ENCODE results near the gene CABCOCO1. TPM values are rescaled to one million over a fixed set of nuclear protein-coding genes. Genes with fewer than 3 reads are reported as not detected.
"Not testable (repeated sequence)": the region's sequence is repeated elsewhere in the genome, so short reads cannot be mapped to it uniquely, and the experiment has no call there.

Gene CABCOCO1
- total RNA-seq, 1 donor: 2.2 TPM

GRCh38 chr10:61719906-61720305 is 57.2 kb downstream of the CABCOCO1 start:
- no peak overlapping the region for H2AFZ ChIP-seq (ENCODE audit: low read length)
- H3K9me3 ChIP-seq (ENCODE audit: low read depth, low read length): no peaks in the 10 kb centered on the region
- no peak for DNase-seq (ENCODE audit: insufficient read length, low spot score, missing footprints)
- TF ChIP-seq, protein P1, sequence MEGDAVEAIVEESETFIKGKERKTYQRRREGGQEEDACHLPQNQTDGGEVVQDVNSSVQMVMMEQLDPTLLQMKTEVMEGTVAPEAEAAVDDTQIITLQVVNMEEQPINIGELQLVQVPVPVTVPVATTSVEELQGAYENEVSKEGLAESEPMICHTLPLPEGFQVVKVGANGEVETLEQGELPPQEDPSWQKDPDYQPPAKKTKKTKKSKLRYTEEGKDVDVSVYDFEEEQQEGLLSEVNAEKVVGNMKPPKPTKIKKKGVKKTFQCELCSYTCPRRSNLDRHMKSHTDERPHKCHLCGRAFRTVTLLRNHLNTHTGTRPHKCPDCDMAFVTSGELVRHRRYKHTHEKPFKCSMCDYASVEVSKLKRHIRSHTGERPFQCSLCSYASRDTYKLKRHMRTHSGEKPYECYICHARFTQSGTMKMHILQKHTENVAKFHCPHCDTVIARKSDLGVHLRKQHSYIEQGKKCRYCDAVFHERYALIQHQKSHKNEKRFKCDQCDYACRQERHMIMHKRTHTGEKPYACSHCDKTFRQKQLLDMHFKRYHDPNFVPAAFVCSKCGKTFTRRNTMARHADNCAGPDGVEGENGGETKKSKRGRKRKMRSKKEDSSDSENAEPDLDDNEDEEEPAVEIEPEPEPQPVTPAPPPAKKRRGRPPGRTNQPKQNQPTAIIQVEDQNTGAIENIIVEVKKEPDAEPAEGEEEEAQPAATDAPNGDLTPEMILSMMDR (IDR thresholded peaks at IDR 0.05; ENCODE audit: extremely low read depth, low read depth, low read length): no peak
- no peaks in the 10 kb centered on the region for H3K27me3 ChIP-seq (ENCODE audit: insufficient read depth, low read length)
- H3K4me3 ChIP-seq (ENCODE audit: insufficient read depth, low read length): no peak overlapping the region
- H3K27ac ChIP-seq (ENCODE audit: low read depth, low read length): no peak overlapping the region
- H3K4me1 ChIP-seq (ENCODE audit: insufficient read depth, low read length): no peaks in the 10 kb centered on the region
- H3K36me3 ChIP-seq (ENCODE audit: insufficient read depth, low read length): no peaks in the 10 kb centered on the region
- no peaks in the 10 kb centered on the region for H4K20me1 ChIP-seq (ENCODE audit: insufficient read depth, low read length)
- no peak overlapping the region for H3K4me2 ChIP-seq (ENCODE audit: insufficient read depth, low read length)
- no peaks in the 10 kb centered on the region for H3K79me2 ChIP-seq (ENCODE audit: insufficient read depth, low read length)

DNA sequence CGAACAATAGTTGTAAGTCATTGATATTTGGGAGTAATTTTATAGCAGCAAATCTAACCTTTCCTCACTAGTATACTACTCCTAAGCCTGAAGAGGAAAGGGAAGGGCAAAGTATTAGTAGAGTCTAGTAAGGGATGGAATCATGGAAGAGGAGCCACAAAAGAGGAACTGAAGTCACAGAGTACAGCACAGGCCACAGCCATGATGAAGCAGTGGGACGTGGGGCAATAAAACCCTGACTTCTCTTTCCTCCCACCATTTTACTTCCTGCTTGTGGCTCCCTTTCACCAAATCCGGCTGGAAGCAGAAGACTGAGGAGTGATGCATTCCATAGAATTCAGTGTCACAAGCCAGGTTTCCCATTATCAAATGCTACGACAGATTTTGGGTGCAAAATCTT is 58.7 kb downstream of the CABCOCO1 start:
- Histone ChIP-seq H4K20me1 (ENCODE audit: insufficient read depth, low read length) (no peaks in the 10 kb centered on the region), H3K27me3 (ENCODE audit: insufficient read depth, low read length) (no peaks in the 10 kb centered on the region), H3K4me2 (ENCODE audit: insufficient read depth, low read length) (no peak overlapping the region), H3K79me2 (ENCODE audit: insufficient read depth, low read length) (no peaks in the 10 kb centered on the region), H3K27ac (ENCODE audit: low read depth, low read length) (no peak overlapping the region), H3K4me1 (ENCODE audit: insufficient read depth, low read length) (no peaks in the 10 kb centered on the region), H3K9me3 (ENCODE audit: low read depth, low read length) (no peaks in the 10 kb centered on the region), H2AFZ (ENCODE audit: low read length) (peak overlapping the region; percentile 10), H3K4me3 (ENCODE audit: insufficient read depth, low read length) (no peak overlapping the region), H3K36me3 (ENCODE audit: insufficient read depth, low read length) (no peaks in the 10 kb centered on the region)
- TF ChIP-seq, protein P1 (IDR thresholded peaks at IDR 0.05; ENCODE audit: extremely low read depth, low read depth, low read length): no peak
- no peak for DNase-seq (ENCODE audit: insufficient read length, low spot score, missing footprints)

- H3K4me2 ChIP-seq (ENCODE audit: insufficient read depth, low read length); H3K27me3 ChIP-seq (ENCODE audit: insufficient read depth, low read length); H4K20me1 ChIP-seq (ENCODE audit: insufficient read depth, low read length); H3K4me3 ChIP-seq (ENCODE audit: insufficient read depth, low read length); H3K36me3 ChIP-seq (ENCODE audit: insufficient read depth, low read length); DNase-seq (ENCODE audit: insufficient read length, low spot score, missing footprints); H3K27ac ChIP-seq (ENCODE audit: low read depth, low read length); H3K4me1 ChIP-seq (ENCODE audit: insufficient read depth, low read length); H3K9me3 ChIP-seq (ENCODE audit: low read depth, low read length); H3K79me2 ChIP-seq (ENCODE audit: insufficient read depth, low read length); H2AFZ ChIP-seq (ENCODE audit: low read length): not testable (repeated sequence)
Measured at GRCh38 chr10:61725221-61725620, 62.5 kb downstream of the CABCOCO1 start.

DNA sequence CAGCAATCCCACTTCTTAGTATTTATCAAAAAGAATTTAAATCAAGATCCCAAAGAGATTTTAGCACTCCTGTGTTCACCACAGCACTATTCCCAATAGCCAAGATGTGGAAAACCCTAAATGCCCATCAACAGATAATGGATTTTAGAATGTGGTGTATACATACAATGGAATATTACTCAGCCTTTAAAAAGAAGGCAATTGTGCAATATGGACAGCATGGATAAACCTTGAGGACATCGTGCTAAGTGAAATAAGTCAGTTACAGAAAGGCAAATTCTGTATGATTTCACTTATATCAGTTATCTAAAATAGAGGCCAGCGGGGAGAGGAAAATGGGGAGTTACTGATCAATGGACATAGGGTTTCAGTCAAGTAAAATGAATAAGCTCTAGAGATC is 66.9 kb downstream of the CABCOCO1 start:
- no peak for DNase-seq (ENCODE audit: insufficient read length, low spot score, missing footprints)
- no peak overlapping the region for H3K4me2 ChIP-seq (ENCODE audit: insufficient read depth, low read length)
- no peak overlapping the region for H3K4me3 ChIP-seq (ENCODE audit: insufficient read depth, low read length)
- H3K36me3 ChIP-seq (ENCODE audit: insufficient read depth, low read length): no peaks in the 10 kb centered on the region
- no peaks in the 10 kb centered on the region for H3K9me3 ChIP-seq (ENCODE audit: low read depth, low read length)
- no peaks in the 10 kb centered on the region for H4K20me1 ChIP-seq (ENCODE audit: insufficient read depth, low read length)
- no peak overlapping the region for H3K27ac ChIP-seq (ENCODE audit: low read depth, low read length)
- no peak overlapping the region for H2AFZ ChIP-seq (ENCODE audit: low read length)
- no peaks in the 10 kb centered on the region for H3K79me2 ChIP-seq (ENCODE audit: insufficient read depth, low read length)
- TF ChIP-seq, protein P1 (IDR thresholded peaks at IDR 0.05; ENCODE audit: extremely low read depth, low read depth, low read length): no peak
- no peaks in the 10 kb centered on the region for H3K4me1 ChIP-seq (ENCODE audit: insufficient read depth, low read length)
- no peaks in the 10 kb centered on the region for H3K27me3 ChIP-seq (ENCODE audit: insufficient read depth, low read length)
